GM15510 (cell line): Measurements from ENCODE around the gene XRCC4.

Experiments used
- POLR2A ChIP-seq: IDR thresholded peaks from 3 replicates; pipeline ENCODE4 v1.6.1; 2011; ENCODE audit warnings: borderline replicate concordance; ENCODE audit not compliant: insufficient read length; ENCODE audit errors: extremely low read depth

Gene XRCC4

GRCh38 chr5:83362526-83362925 lies 285.2 kb downstream of the XRCC4 start:
- no peak for TF ChIP-seq POLR2A

GRCh38 chr5:83363111-83363885 lies 286.0 kb downstream of the XRCC4 start:
- TF ChIP-seq POLR2A, result no peak

DNA sequence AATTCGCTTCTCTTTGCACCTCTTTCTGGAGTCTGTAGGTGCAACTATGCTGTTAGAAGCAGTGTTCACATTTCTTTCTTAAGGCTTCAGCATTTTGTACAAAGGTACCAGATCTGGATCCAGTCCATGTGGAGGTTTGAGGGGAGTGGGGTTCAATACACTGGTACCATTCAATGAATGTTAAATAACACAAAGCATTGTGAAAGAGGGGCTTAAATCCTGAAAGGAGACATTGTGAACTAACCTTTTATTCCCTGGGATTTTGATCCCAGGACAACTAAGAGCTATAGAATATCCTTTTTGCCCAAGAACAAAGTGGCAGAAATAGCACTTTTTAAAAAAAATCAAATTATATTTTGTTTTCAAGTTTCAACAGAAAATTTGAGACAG lies 286.5 kb downstream of the XRCC4 start:
- TF ChIP-seq POLR2A, result no peak

- no peak for TF ChIP-seq POLR2A
Observed at GRCh38 chr5:83364312-83365299, 287.3 kb downstream of the XRCC4 start.

DNA sequence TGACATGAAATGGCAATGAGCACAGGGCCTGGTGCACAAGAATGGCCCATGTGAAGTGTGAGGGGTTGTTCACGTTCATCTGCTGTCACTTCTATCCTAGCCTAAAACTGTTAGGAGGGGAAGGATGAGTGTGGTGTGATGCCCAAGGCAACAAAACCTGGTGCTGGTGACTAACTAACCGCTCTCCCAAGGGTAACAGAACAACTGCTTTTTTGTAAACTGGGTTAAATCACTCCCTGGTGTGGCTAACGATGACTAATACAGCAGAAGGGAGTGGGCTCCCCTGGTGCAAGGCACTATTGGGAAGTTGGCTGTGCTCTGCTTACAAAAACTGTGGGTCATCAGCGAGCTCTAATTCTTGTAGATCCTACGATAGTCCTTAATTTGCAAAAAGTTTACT lies 291.0 kb downstream of the XRCC4 start:
- no peak for TF ChIP-seq POLR2A

DNA sequence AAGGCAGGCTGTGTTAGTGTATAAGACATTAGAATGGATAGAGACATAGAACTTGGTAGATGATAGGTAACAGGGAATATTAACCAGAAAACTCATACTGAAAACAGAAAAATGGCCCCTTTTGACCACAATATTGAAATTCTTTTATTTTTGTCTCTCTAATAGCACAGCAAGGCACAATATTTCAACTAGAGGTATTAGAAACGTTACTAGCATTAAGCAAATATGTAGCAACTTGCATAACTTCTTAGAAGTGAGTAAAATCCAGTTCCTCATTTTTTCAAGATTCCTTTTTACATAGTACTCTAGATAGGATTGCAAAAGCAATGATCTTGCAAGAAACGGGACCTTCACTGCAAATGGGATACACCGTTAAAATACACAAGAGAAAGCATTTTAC lies 291.5 kb downstream of the XRCC4 start:
- no peak for TF ChIP-seq POLR2A

GRCh38 chr5:83370957-83371356 lies 293.6 kb downstream of the XRCC4 start:
- TF ChIP-seq POLR2A, result no peak

GRCh38 chr5:83371726-83372125 lies 294.4 kb downstream of the XRCC4 start:
- no peak for TF ChIP-seq POLR2A

- TF ChIP-seq POLR2A, result no peak
Observed at GRCh38 chr5:83374547-83374946, 297.2 kb downstream of the XRCC4 start.

DNA sequence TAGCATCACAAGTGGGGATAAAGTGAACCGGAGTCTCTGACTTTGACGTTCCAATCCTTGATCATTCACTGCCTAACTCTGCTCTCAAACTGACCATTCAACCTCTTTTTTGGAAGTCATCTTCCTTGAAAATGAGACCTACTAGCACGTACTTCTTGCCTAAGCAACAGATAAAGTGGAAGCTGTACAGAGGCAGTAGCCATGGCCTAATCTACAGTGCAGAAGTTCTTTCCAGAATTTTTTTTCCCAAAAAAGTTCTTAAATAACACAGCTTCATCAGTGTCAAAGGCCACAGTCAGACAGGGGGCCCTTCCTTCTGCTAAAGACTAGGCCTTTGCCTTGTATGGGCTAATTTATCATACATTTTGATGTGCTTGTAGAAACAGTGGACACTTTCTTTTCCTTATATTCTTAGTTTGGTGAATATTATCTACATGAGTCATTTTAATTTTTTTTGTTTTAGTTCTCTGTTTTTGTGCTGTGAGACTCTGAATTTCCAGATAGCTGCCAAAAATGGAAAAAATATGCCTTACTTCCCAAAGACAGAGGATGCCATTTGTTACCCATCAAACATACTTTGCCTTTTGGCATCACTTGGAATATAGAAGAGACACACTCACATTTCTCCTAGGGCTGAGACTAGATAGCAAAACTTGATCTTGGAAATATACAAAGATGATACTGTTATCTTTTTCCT lies 297.9 kb downstream of the XRCC4 start:
- no peak for TF ChIP-seq POLR2A

DNA sequence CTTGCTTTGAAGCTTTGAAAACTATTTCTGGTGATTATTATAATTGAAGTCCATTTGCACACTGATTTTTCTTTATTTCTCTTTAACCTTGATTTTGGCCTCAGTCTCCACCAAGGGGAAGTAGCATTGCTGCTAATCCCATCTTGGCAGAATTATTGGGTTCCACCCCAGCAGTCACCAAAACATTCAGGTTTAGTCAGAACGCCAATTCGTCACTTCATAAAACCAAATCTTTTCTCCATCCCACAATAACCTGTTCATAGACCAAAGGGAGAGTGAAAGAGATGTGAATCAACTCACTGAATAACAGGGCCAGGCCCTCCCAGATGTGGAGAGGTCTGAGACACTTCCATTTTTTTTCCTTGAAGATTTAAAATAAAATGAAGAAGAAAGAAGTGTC lies 299.1 kb downstream of the XRCC4 start:
- TF ChIP-seq POLR2A, result no peak

DNA sequence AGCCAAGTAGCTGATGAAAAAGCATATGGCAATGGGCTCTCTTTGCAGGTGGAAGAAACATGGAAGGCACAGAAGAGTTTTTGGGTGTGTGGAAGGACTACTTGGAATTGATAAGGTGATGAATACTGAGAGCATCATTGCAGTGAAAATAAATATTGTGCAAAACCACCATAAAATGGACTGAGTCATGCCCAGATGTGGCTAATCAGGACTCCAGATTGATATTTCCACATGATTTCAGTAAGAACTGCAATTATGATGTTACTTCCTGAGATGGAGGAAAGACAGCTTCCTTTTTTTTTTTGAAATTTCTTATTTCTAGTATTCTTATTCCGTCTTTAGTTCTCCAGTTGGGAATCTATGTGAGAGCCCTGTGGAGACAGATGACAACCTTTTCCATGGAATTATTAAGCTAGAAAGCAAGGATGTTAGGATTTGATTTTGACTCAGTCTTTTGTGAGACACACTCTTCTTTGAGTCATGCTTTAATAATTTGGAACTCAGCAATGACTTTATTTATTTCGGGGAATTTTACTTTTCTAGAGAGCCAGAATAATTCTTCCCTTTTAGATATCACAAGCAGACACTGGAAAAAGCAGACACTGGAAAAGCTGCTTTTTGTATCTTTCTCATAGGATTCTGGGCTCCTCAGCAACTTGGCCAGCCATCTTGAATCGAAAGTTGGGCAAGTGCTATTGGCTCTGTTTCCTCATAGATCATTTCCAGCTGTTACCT lies 300.0 kb downstream of the XRCC4 start:
- TF ChIP-seq POLR2A, result no peak

DNA sequence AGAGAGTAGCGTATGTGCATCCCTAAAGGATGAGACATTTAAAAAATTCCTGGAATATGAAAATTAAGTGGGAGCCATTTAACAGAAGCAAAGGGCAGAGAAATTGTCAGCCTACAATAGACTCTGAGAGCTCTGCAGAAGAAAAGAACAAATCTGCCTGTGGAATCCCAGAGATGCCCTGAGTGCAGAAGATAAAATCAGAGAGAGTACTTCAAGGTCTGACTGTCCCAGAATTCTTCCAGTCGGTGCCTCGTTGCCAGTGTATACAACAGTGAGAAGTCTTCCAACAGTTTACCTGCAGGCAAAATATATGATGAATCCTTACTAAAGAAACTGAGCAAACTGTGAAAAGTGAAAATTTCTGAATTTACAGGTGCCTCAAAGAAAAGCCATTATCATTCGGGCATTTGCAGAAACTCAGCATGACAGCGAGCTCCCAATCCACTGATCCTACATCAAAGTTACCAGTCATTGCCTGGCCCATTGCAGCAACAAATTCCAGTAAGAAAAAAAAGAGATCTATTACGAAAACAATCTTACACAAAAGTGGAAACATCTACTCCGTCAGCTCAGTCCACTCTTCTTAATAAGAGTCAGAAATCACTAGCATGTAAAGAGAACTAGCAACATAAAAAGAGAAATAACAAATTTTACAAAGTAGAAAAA lies 301.4 kb downstream of the XRCC4 start:
- TF ChIP-seq POLR2A, result no peak

DNA sequence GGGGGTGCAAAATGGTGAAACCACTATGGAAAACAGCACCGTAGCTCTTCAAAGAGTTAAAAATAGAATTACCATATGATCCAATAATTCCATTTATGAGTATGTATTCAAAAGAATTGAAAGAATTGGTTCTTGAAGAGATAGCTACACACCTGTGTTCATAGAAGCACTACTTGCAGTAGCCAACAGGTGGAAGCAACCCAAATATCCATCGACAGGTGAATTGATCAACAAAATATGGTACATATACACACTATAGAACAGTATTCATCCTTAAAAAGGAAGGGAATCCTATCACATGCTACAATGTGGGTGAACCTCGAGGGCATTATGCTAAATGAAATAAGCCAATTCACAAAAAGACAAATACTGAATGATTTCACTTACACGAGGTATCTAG lies 308.5 kb downstream of the XRCC4 start:
- TF ChIP-seq POLR2A, result no peak
